Activated T-helper 2 cell treated with anti-CD3 and anti-CD28 coated beads, Interferon-gamma antibody, Interleukin-2, Interleukin-4, amounts not matched to agents 10 μg/mL and 5 μg/mL and 100 μg/mL, durations not matched to agents 14 hours and 24 hours and 36 hours (primary cell): ENCODE data around the gene ZKSCAN4. TPM values are rescaled to one million over a fixed set of nuclear protein-coding genes. Genes with fewer than 3 reads are reported as not detected.

Experiments used
- DNase-seq: peaks from one replicate; pipeline ENCODE4 v3.0.0; 2021; ENCODE audit warnings: low spot score
- H3K27ac Mint-ChIP-seq: one replicate; pipeline ENCODE4 v1.8.0; 2021; ENCODE audit warnings: mixed read lengths
- H3K27me3 Mint-ChIP-seq: one replicate; pipeline ENCODE4 v1.8.0; 2021; ENCODE audit warnings: low read depth, mixed read lengths
- H3K36me3 Mint-ChIP-seq: one replicate; pipeline ENCODE4 v1.8.0; 2021; ENCODE audit warnings: low read depth, mixed read lengths
- H3K4me1 Mint-ChIP-seq: one replicate; pipeline ENCODE4 v1.8.0; 2021; ENCODE audit warnings: low read depth, mixed read lengths
- H3K4me3 Mint-ChIP-seq: one replicate; pipeline ENCODE4 v1.8.0; 2021; ENCODE audit warnings: low read depth, mild to moderate bottlenecking, moderate library complexity, mixed read lengths
- H3K9me3 Mint-ChIP-seq: one replicate; pipeline ENCODE4 v1.8.0; 2021; ENCODE audit warnings: mixed read lengths
- intact Hi-C: fragments of 100-400 bp; cut with micrococcal nuclease; formaldehyde crosslinking; loops from one replicate; pipeline ENCODE4 v1.15.1; 2023
- total RNA-seq: library from RNA; stranded (reverse); gene quantifications from 2 replicates; pipeline ENCODE4 v1.2.3, GENCODE V29; 2022

Gene ZKSCAN4
- total RNA-seq, 1 donor from 2014 or later, result 4.6 TPM

GRCh38 chr6:28266962-28267694, 15.1 kb upstream of the ZKSCAN4 start, which contains the start of gene ZSCAN26:
TSS of gene ZSCAN26 (plus strand) at chr6:28267143. CDS start at chr6:28271920, 4,777 bp downstream.
- Mint-ChIP-seq H3K4me1 (peaks cover 28% of the 10 kb centered on the region), H3K27me3 (peaks cover 10% of the 10 kb centered on the region), H3K4me3 (no peak within 1 kb of the TSS), H3K9me3 (no peaks in the 10 kb centered on the region), H3K36me3 (peaks cover 13% of the 10 kb centered on the region), H3K27ac (no peak within 1 kb of the TSS)
- intact Hi-C loops, result loop anchor here (1.0 to 5.0 kb wide), 5 partner anchors 15 to 130 kb away; partner anchors contain the start of genes ZKSCAN4 and ZSCAN31
- peak; percentile 79 for DNase-seq

DNA sequence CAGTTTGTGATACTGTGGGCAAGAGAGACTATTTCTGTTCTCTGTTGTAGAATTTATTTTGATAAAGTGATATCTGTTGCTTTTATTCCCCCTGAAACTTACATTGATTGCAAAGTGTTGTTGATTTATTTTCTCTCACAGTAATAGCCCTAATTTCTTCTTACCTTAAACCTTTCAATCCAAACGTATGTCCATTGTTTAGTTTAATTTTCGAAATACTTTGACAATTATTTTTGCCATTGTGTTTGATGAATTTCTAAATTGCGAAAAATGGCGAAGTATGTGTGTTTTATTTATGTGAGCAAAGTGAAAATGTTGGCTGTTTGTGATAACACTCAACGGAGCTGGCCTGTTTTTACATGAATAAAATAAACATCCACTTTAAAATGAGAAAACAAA, 14.5 kb upstream of the ZKSCAN4 start:
- DNase-seq, result no peak
- H3K36me3 Mint-ChIP-seq, result peaks cover 8% of the 10 kb centered on the region
- H3K4me3 Mint-ChIP-seq, result no peak overlapping the region
- peaks cover 12% of the 10 kb centered on the region for H3K27me3 Mint-ChIP-seq
- H3K9me3 Mint-ChIP-seq, result no peaks in the 10 kb centered on the region
- intact Hi-C loops, result loop anchor here (2.0 to 5.0 kb wide), 4 partner anchors 54 to 129 kb away; partner anchors contain the start of gene ZSCAN31
- H3K4me1 Mint-ChIP-seq, result peaks cover 28% of the 10 kb centered on the region
- no peak overlapping the region for H3K27ac Mint-ChIP-seq

GRCh38 chr6:28264834-28265401, 12.8 kb upstream of the ZKSCAN4 start:
- Mint-ChIP-seq H3K4me3 (no peak overlapping the region), H3K36me3 (peaks cover 3% of the 10 kb centered on the region), H3K27me3 (peaks cover 16% of the 10 kb centered on the region), H3K4me1 (peaks cover 23% of the 10 kb centered on the region), H3K27ac (no peak overlapping the region), H3K9me3 (no peaks in the 10 kb centered on the region)
- no peak for DNase-seq
- intact Hi-C loops, result loop anchor here (5.0 kb wide), 3 partner anchors 53 to 128 kb away; partner anchors contain the start of gene ZSCAN31

GRCh38 chr6:28263922-28264321, 11.9 kb upstream of the ZKSCAN4 start:
- peaks cover under 1% of the 10 kb centered on the region for H3K36me3 Mint-ChIP-seq
- H3K27ac Mint-ChIP-seq, result no peak overlapping the region
- intact Hi-C loops, result no loop called here
- H3K4me1 Mint-ChIP-seq, result peaks cover 20% of the 10 kb centered on the region
- DNase-seq, result no peak
- peaks cover 20% of the 10 kb centered on the region for H3K27me3 Mint-ChIP-seq
- no peak overlapping the region for H3K4me3 Mint-ChIP-seq
- peaks cover 6% of the 10 kb centered on the region for H3K9me3 Mint-ChIP-seq

GRCh38 chr6:28258877-28259777, 7.1 kb upstream of the ZKSCAN4 start, which contains the start of gene NKAPL:
TSS of gene NKAPL (plus strand) at chr6:28259297. CDS start at chr6:28259372, 75 bp downstream.
- peaks cover 9% of the 10 kb centered on the region for H3K36me3 Mint-ChIP-seq
- H3K9me3 Mint-ChIP-seq, result peaks cover 16% of the 10 kb centered on the region
- peak within 1 kb of the TSS; percentile 61 for H3K27ac Mint-ChIP-seq
- intact Hi-C loops, result no loop called here
- peak; percentile 32 for DNase-seq
- peak within 1 kb of the TSS; percentile 26 for H3K4me3 Mint-ChIP-seq
- H3K27me3 Mint-ChIP-seq, result peaks cover 20% of the 10 kb centered on the region
- H3K4me1 Mint-ChIP-seq, result peaks cover 7% of the 10 kb centered on the region

- peaks cover 9% of the 10 kb centered on the region for H3K4me1 Mint-ChIP-seq
- no peak overlapping the region for H3K4me3 Mint-ChIP-seq
- no peak for DNase-seq
- intact Hi-C loops, result no loop called here
- peaks cover 10% of the 10 kb centered on the region for H3K27me3 Mint-ChIP-seq
- peaks cover 16% of the 10 kb centered on the region for H3K9me3 Mint-ChIP-seq
- peaks cover 9% of the 10 kb centered on the region for H3K36me3 Mint-ChIP-seq
- no peak overlapping the region for H3K27ac Mint-ChIP-seq
These were observed 5.0 kb upstream of the ZKSCAN4 start for GRCh38 chr6:28257042-28257441.

DNA sequence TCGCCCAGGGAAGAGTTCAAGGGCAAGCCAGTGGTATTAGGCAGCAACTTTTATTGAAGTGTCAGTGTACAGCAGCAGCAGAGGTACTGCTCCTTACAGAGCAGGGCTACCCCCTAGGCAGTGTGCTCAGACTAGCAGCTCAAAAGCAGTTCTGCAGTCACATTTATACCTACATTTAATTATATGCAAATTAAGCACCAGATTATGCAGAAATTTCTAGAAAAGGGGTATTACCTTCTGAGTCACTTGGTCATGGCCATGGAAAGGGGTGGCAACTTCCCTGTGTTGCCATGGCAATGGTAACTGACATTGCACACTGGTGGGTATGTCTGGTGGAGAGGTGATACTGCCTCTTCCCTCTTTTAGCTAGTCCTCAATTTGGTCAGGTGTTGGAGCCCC, 2.1 kb upstream of the ZKSCAN4 start:
- no peak for DNase-seq
- Mint-ChIP-seq H3K4me3 (no peak overlapping the region), H3K4me1 (peaks cover 18% of the 10 kb centered on the region), H3K36me3 (peaks cover 15% of the 10 kb centered on the region), H3K9me3 (peaks cover 11% of the 10 kb centered on the region), H3K27me3 (no peaks in the 10 kb centered on the region), H3K27ac (no peak overlapping the region)
- intact Hi-C loops, result no loop called here

GRCh38 chr6:28251661-28252008, 434 bp downstream of the ZKSCAN4 start:
- intact Hi-C loops, result loop anchor here (1.0 to 2.0 kb wide), 5 partner anchors 16 to 115 kb away; partner anchors contain the start of genes PGBD1, ZSCAN26 and ZSCAN9
- Mint-ChIP-seq H3K27ac (peak overlapping the region; percentile 78), H3K9me3 (no peaks in the 10 kb centered on the region), H3K4me1 (peaks cover 13% of the 10 kb centered on the region), H3K36me3 (peaks cover 29% of the 10 kb centered on the region), H3K27me3 (no peaks in the 10 kb centered on the region), H3K4me3 (peak overlapping the region; percentile 98)
- peak; percentile 31 for DNase-seq

DNA sequence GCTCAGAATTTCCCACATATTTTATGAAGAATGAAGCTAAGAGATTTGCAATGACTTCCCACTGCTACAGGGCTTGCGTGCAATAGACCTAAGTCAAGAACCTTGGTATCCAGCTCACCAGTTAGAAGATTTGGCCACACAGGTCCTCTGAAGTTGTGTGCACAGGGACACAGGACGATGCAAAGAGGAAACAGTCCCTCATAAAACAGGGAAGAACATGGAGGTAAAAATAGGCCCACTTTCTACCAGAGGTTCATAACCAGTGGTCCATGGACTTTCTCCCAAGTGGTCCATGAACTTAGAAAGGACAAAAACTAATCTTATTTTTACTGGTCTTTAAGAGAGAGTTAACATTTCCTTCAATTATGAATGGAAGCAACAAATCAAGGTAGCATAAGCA, 1.3 kb downstream of the ZKSCAN4 start:
- intact Hi-C loops, result no loop called here
- no peaks in the 10 kb centered on the region for H3K27me3 Mint-ChIP-seq
- no peak for DNase-seq
- H3K36me3 Mint-ChIP-seq, result peaks cover 38% of the 10 kb centered on the region
- H3K9me3 Mint-ChIP-seq, result no peaks in the 10 kb centered on the region
- peaks cover 13% of the 10 kb centered on the region for H3K4me1 Mint-ChIP-seq
- peak overlapping the region; percentile 79 for H3K4me3 Mint-ChIP-seq
- no peak overlapping the region for H3K27ac Mint-ChIP-seq

- no peak overlapping the region for H3K4me3 Mint-ChIP-seq
- H3K9me3 Mint-ChIP-seq, result no peaks in the 10 kb centered on the region
- H3K36me3 Mint-ChIP-seq, result peaks cover 56% of the 10 kb centered on the region
- no peaks in the 10 kb centered on the region for H3K27me3 Mint-ChIP-seq
- intact Hi-C loops, result no loop called here
- H3K4me1 Mint-ChIP-seq, result peaks cover 13% of the 10 kb centered on the region
- no peak for DNase-seq
- no peak overlapping the region for H3K27ac Mint-ChIP-seq
These were observed 3.2 kb downstream of the ZKSCAN4 start for GRCh38 chr6:28248916-28249315.

GRCh38 chr6:28245206-28245941, 6.7 kb downstream of the ZKSCAN4 start:
- Mint-ChIP-seq H3K4me1 (peaks cover 4% of the 10 kb centered on the region), H3K27me3 (no peaks in the 10 kb centered on the region), H3K9me3 (no peaks in the 10 kb centered on the region), H3K4me3 (no peak overlapping the region), H3K27ac (no peak overlapping the region), H3K36me3 (peaks cover 63% of the 10 kb centered on the region)
- intact Hi-C loops, result no loop called here
- DNase-seq, result no peak

DNA sequence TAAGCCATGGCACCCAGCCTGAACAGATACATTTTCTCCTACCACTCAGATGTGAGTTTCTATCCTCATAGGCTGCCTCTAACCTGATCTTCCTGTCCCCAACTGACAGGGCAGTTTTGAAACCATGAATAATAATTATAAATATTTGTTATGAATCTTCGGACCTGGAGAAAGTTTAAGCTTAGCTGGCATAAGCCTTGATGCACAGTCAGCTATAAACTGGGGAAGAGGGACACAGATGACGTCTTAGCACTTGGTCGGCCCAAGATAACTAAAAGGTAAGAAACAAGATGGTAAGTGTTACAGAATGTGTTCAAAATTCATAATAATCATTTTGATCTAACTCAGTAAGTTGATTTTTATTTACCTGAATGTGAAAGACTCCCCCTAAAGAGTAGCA, 8.1 kb downstream of the ZKSCAN4 start:
- Mint-ChIP-seq H3K27me3 (no peaks in the 10 kb centered on the region), H3K4me3 (no peak overlapping the region), H3K27ac (no peak overlapping the region), H3K36me3 (peaks cover 58% of the 10 kb centered on the region), H3K4me1 (no peaks in the 10 kb centered on the region), H3K9me3 (no peaks in the 10 kb centered on the region)
- no peak for DNase-seq
- intact Hi-C loops, result no loop called here
